GM18951 (cell line): ENCODE measurements around the gene DNMBP.
"Not testable (repeated sequence)": the region's sequence is repeated elsewhere in the genome, so short reads cannot be mapped to it uniquely, and the experiment has no call there.

ENCODE experiments used
- POLR2A ChIP-seq: IDR thresholded peaks from 4 replicates; pipeline ENCODE4 v1.6.1; 2011; ENCODE audit warnings: mild to moderate bottlenecking; ENCODE audit not compliant: insufficient read length, insufficient read depth; ENCODE audit errors: extremely low read depth
- in situ Hi-C: fragments of 300-500 bp; cut with MboI; formaldehyde crosslinking; loops from one replicate; pipeline ENCODE4 v1.12.0; 2022; ENCODE audit warnings: low sequenced_read_pairs, mixed read lengths, inconsistent platforms; ENCODE audit not compliant: unreplicated experiment

DNMBP gene

GRCh38 chr10:99917963-99918825, 91.6 kb downstream of the DNMBP start:
- no peak for TF ChIP-seq POLR2A
- in situ Hi-C loops = no loop called here

DNA sequence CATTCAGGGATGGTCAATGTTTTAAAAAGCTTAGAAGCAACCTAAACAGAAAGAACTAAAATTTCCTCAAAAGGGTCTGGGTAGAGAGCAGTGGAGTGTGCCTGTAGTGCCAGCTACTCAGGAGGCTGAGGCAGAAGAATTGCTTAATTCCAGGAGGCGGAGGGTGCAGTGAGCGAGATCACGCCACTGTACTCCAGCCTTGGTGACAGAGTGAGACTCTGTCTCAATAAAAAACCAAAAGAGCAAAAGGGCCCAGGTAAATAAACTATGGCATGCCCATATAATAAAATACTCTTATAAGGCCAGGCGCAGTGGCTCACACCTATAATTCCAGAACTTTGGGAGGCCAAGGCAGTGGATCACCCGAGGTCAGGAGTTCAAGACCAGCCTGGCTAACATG, 93.0 kb downstream of the DNMBP start:
- no peak for TF ChIP-seq POLR2A
- in situ Hi-C loops = no loop called here

DNA sequence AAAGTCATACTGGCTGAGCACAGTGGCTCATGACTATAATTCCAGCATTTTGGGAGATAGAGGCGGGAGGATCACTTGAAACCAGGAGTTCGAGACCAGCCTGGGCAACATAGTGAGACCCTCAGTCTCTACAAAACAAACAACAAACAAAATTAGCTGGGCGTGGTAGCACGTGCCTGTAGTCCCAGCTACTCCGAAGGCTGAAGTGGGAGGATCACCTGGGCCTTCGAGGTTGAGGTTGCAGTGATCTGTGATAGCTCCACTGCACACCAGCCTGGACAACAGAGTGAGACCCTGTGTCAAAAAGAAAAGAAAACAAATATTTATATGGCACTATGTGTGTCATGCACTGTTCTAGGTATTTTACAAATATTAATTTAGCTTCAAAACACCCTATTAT, 94.3 kb downstream of the DNMBP start:
- in situ Hi-C loops = no loop called here
- no peak for TF ChIP-seq POLR2A

GRCh38 chr10:99914236-99914635, 95.5 kb downstream of the DNMBP start:
- TF ChIP-seq POLR2A = no peak
- in situ Hi-C loops = no loop called here

- in situ Hi-C loops = no loop called here
- no peak for TF ChIP-seq POLR2A
Observed at GRCh38 chr10:99913831-99914235, 95.9 kb downstream of the DNMBP start.

DNA sequence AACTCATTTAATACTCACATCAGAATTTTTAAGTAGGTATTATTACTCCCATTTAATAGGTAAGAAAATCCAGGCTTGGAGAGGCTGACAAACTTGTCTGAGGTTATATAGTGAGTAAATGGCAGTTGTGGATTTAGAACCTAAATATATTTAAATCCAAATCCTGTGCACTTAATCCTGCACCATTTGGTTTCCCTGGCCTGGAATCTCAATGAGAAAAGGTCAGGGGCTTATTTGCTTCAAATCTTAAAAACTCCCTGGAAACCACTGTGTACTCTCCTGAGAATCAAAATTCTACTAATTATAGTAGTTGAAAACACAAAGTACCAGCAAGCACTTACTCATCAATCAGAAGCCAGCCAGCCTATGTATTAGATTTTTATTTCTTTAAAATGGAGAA, 97.7 kb downstream of the DNMBP start:
- TF ChIP-seq POLR2A = no peak
- in situ Hi-C loops = no loop called here

DNA sequence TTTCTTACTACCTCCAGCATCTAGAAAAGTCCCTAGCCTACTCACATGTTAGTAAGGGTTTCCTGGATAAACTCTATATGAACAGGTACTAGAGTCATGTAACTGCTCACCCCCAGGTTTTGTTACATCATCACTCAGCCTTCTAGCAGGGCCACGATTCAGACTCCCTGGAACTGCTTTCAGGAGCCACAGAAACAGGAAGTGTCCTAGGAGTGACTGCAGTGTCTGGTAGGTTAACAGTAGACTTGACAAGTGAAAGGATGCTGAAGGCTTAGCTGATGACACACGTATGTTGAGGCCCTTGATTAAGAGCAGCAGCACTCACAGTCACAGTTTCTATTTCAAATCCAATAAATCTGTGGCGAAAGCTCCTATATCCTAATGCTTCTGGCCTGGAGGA, 101.2 kb downstream of the DNMBP start:
- no peak for TF ChIP-seq POLR2A
- in situ Hi-C loops = no loop called here

DNA sequence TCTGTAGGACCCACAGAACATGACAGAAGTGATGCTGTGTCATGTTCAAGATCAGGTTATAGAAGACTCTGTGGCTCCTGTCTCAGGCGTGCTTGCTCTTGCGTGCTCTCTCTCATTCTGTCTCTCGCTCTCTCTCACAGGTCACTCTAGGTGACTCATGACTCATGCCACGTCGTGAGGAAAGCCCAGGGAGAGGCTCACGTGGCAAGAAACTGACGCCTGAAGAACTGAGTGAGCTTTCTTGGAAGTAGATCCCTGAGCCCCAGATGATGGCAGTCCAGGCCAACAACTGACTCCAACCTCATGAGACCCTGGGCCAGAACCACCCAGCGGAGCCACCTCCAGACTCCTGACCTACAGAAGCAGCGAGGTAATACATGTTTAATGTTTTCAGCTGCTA, 103.3 kb downstream of the DNMBP start:
- no peak for TF ChIP-seq POLR2A
- in situ Hi-C loops = no loop called here

GRCh38 chr10:99905971-99906370, 103.8 kb downstream of the DNMBP start:
- in situ Hi-C loops = no loop called here

GRCh38 chr10:99895867-99896266, 113.9 kb downstream of the DNMBP start:
- no peak for TF ChIP-seq POLR2A
- in situ Hi-C loops = no loop called here

More at GRCh38 chr10:99905971-99906370, 103.8 kb downstream of the DNMBP start:
- TF ChIP-seq POLR2A = no peak

DNA sequence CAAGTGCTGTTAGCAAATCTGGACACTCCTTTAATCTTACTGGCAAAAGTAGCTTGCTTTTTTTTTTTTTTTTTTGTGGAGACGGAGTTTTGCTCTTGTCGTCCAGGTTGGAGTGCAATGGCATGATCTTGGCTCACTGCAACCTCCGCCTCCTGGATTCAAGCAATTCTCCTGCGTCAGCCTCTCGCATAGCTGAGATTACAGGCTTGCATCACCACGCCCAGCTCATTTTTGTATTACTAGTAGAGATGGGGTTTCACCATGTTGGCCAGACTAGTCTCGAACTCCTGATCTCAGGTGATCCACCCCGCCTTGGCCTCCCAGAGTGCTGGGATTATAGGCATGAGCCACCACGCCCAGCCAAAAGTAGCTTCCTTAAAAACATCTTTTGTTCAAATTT, 114.7 kb downstream of the DNMBP start:
- in situ Hi-C loops = not testable (repeated sequence)

- in situ Hi-C loops = no loop called here
Observed at GRCh38 chr10:99894613-99895012, 115.1 kb downstream of the DNMBP start.

DNA sequence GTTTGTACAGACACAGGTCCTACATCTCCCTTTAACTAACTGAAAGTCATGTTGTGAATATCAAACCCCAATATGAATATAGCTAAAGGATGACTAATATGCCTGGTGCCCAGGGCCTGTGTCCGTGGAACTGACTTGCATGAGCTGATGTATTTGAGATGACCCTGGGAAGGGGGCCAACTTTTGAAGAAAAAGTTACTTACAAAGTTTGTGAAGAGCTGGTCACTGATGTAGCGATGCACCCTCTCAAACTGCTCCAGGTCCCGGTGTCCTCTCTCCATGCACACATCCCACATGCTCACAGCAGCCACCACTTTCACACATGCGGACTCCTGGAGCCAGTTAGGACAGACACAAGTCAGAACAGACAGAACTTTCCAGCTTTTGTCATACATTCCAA, 121.1 kb downstream of the DNMBP start:
- in situ Hi-C loops = no loop called here

More at GRCh38 chr10:99894613-99895012, 115.1 kb downstream of the DNMBP start:
- no peak for TF ChIP-seq POLR2A

GRCh38 chr10:99883523-99883922, 126.2 kb downstream of the DNMBP start:
- in situ Hi-C loops = no loop called here
- TF ChIP-seq POLR2A = no peak

More for the DNA sequence above, 121.1 kb downstream of the DNMBP start:
- no peak for TF ChIP-seq POLR2A
